ENCODE results near the gene GLCE.

Gene GLCE

DNA sequence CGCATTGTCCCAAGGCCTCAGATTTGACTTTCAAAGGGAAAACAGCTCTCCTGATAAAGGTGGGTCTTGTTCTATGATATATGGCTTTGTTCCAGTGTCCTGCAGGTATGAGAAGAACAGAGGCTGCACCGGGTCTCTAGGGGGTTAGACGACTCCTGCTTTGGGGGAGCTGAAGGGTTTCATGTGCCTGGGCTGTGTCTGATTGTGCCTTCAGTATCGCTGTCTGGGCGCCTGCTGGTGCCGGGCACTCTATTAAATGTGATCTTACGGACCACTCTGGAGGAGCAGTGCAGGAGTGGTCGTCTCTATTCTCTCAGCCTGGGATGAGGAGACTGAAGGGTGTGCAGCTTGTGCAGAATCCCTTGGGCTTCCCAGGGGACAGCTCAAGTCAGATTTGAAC lies 154.3 kb downstream of the GLCE start:
- H3K36me3 ChIP-seq: no peaks in the 10 kb centered on the region
- no peaks in the 10 kb centered on the region for H3K9me3 ChIP-seq
- H3K4me3 ChIP-seq (ENCODE audit: low read depth in 1 of 2, low read length in 1 of 2): no peak overlapping the region
- H3K4me1 ChIP-seq (ENCODE audit: control insufficient read depth in 1 of 2, insufficient read depth in 1 of 2, low read depth in 1 of 2, low read length in 1 of 2): peaks cover 52 to 62% of the 10 kb centered on the region in 2 experiments
- H3K27ac ChIP-seq: peak overlapping the region; percentile 75
- TF ChIP-seq, protein P1, sequence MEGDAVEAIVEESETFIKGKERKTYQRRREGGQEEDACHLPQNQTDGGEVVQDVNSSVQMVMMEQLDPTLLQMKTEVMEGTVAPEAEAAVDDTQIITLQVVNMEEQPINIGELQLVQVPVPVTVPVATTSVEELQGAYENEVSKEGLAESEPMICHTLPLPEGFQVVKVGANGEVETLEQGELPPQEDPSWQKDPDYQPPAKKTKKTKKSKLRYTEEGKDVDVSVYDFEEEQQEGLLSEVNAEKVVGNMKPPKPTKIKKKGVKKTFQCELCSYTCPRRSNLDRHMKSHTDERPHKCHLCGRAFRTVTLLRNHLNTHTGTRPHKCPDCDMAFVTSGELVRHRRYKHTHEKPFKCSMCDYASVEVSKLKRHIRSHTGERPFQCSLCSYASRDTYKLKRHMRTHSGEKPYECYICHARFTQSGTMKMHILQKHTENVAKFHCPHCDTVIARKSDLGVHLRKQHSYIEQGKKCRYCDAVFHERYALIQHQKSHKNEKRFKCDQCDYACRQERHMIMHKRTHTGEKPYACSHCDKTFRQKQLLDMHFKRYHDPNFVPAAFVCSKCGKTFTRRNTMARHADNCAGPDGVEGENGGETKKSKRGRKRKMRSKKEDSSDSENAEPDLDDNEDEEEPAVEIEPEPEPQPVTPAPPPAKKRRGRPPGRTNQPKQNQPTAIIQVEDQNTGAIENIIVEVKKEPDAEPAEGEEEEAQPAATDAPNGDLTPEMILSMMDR (IDR thresholded peaks at IDR 0.05): no peak
- no peaks in the 10 kb centered on the region for H3K27me3 ChIP-seq

DNA sequence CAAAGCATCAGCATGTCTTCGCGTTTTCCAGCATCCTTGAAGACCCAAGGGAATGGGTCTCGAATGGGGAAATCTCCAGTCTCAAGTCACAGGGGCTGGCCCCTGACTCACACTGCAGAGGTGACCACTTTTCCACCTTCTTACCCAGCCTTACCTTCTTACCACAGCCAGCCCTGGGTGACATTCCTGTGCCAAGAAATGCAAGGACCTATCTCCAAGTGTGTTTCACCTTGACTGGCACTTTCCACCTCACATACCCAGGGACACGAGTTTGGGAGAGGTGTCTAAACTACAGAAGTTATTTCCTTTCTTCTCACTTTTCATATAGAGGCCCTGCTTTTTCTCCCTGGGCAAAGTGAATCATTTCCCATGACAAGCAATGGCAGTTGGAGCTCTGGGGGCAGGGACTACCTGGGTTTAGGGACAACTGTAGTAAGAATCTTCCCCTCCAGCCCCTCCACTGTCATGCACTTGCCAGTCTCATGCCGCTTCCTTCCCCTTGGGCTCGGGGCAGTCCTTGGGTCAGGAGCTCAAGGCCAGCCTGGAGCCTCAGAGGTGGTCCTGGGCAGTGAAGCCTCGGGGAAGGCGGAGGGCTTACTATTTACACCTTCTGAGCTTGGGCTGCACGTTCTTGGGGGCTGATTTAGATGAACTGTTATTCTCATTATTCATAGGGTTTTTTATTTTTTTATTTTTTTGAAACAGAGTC lies 155.1 kb downstream of the GLCE start:
- no peak overlapping the region for H3K4me3 ChIP-seq (ENCODE audit: low read depth in 1 of 2, low read length in 1 of 2)
- H3K27ac ChIP-seq: peak overlapping the region; percentile 4
- H3K9me3 ChIP-seq: no peaks in the 10 kb centered on the region
- TF ChIP-seq, protein P1 (IDR thresholded peaks at IDR 0.05): no peak
- H3K27me3 ChIP-seq: no peaks in the 10 kb centered on the region
- no peaks in the 10 kb centered on the region for H3K36me3 ChIP-seq
- H3K4me1 ChIP-seq (ENCODE audit: control insufficient read depth in 1 of 2, insufficient read depth in 1 of 2, low read depth in 1 of 2, low read length in 1 of 2): peaks cover 58 to 70% of the 10 kb centered on the region in 2 experiments

DNA sequence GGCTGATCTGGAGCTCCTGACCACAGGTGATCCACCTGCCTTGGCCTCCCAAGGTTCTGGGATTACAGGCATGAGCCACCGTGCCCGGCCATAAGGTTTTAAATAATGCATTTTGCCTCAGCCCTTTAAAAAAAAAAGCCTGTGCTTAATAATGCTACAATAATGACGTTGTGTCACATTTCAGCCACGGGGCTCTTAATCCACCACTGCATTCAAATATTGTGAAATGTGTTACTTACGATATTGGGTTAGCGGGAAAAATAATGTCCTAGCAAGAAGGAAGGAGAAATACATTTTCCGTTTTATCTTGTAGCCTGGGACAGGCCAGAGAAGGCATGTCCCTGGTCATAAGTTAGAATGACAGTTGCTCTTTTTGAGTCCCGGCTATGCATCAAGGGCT lies 155.9 kb downstream of the GLCE start:
- no peaks in the 10 kb centered on the region for H3K9me3 ChIP-seq
- no peak overlapping the region for H3K27ac ChIP-seq
- peaks cover 65 to 78% of the 10 kb centered on the region in 2 experiments for H3K4me1 ChIP-seq (ENCODE audit: control insufficient read depth in 1 of 2, insufficient read depth in 1 of 2, low read depth in 1 of 2, low read length in 1 of 2)
- H3K36me3 ChIP-seq: no peaks in the 10 kb centered on the region
- no peak overlapping the region for H3K4me3 ChIP-seq (ENCODE audit: low read depth in 1 of 2, low read length in 1 of 2)
- no peaks in the 10 kb centered on the region for H3K27me3 ChIP-seq
- TF ChIP-seq, protein P1 (IDR thresholded peaks at IDR 0.05): no peak

DNA sequence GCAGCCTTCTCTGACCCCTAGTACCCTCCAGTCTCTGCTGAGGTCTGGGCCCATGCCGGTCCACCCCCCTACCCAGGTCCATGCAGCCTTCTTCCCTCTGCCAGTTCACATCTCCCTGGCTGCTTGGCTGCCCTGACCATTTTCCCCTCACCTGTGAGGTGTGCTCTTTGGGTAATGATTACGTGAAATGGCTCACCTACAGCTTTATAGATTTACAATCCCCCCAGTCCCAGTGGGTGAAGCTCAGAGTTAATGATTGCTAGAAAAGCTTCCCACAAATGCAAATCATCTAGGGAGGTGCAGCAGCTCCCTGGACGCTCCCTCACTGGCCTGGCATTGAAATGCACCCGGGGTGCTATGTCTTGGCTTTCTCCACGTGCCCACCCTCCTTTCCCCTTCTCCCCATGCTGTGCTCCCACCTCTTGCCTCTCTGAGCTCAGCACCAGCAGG lies 157.0 kb downstream of the GLCE start:
- H3K9me3 ChIP-seq: no peaks in the 10 kb centered on the region
- H3K4me1 ChIP-seq (ENCODE audit: control insufficient read depth in 1 of 2, insufficient read depth in 1 of 2, low read depth in 1 of 2, low read length in 1 of 2): peaks cover 62 to 72% of the 10 kb centered on the region in 2 experiments
- H3K27ac ChIP-seq: no peak overlapping the region
- TF ChIP-seq, protein P1 (IDR thresholded peaks at IDR 0.05): no peak
- H3K36me3 ChIP-seq: no peaks in the 10 kb centered on the region
- H3K27me3 ChIP-seq: no peaks in the 10 kb centered on the region
- no peak overlapping the region for H3K4me3 ChIP-seq (ENCODE audit: low read depth in 1 of 2, low read length in 1 of 2)

DNA sequence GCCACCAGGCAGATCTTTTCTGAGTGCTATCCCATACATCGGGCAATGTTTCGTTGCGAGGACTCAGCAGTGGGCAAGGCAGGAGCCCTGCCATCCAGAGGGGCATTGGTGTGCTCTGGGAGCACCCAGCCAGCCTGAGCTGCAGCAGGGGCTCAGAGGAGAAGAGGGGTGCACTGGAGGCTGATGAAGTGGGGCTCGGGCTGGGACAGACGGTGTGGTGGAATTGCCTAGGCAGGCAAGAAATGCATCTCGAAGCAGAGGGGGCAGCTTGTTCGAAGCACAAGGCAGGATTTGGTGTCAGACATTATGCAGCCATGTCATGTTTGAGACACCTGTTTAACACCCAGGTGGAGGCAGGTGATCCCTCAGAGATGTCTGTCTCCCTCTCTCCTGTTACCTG lies 157.6 kb downstream of the GLCE start:
- Histone ChIP-seq H3K27ac (no peak overlapping the region), H3K27me3 (no peaks in the 10 kb centered on the region), H3K9me3 (no peaks in the 10 kb centered on the region), H3K36me3 (no peaks in the 10 kb centered on the region), H3K4me3 (ENCODE audit: low read depth in 1 of 2, low read length in 1 of 2) (no peak overlapping the region), H3K4me1 (ENCODE audit: control insufficient read depth in 1 of 2, insufficient read depth in 1 of 2, low read depth in 1 of 2, low read length in 1 of 2) (peaks cover 59 to 68% of the 10 kb centered on the region in 2 experiments)
- TF ChIP-seq, protein P1 (IDR thresholded peaks at IDR 0.05): no peak
